Embryonic facial prominence (tissue), 1 donor: ENCODE results near the gene BAIAP2.

Experiments
- DNase-seq: peaks from one replicate; pipeline ENCODE4 v3.0.0-alpha.2; 2016; ENCODE audit errors: extremely low spot score

The BAIAP2 gene

GRCh38 chr17:81037798-81038733, 3.1 kb downstream of the BAIAP2 start:
- no peak for DNase-seq

GRCh38 chr17:81039096-81039495, 4.1 kb downstream of the BAIAP2 start:
- no peak for DNase-seq

GRCh38 chr17:81039854-81040758, 5.2 kb downstream of the BAIAP2 start:
- no peak for DNase-seq

- DNase-seq: no peak
These were observed 5.9 kb downstream of the BAIAP2 start for GRCh38 chr17:81040791-81041337.

- no peak for DNase-seq
These were observed 7.7 kb downstream of the BAIAP2 start for GRCh38 chr17:81042606-81043005.

- DNase-seq: no peak
These were observed 8.4 kb downstream of the BAIAP2 start for GRCh38 chr17:81043319-81043724.

GRCh38 chr17:81043725-81044427, 8.9 kb downstream of the BAIAP2 start:
- no peak for DNase-seq

GRCh38 chr17:81044428-81044763, 9.4 kb downstream of the BAIAP2 start:
- DNase-seq: no peak

- DNase-seq: no peak
These were observed 10.0 kb downstream of the BAIAP2 start for GRCh38 chr17:81044764-81045589.

- no peak for DNase-seq
These were observed 10.7 kb downstream of the BAIAP2 start for GRCh38 chr17:81045590-81046095.

GRCh38 chr17:81046132-81046769, 11.3 kb downstream of the BAIAP2 start:
- no peak for DNase-seq

- DNase-seq: no peak
These were observed 11.9 kb downstream of the BAIAP2 start for GRCh38 chr17:81046770-81047359.

GRCh38 chr17:81048827-81049371, 13.9 kb downstream of the BAIAP2 start:
- no peak for DNase-seq

- no peak for DNase-seq
These were observed 14.5 kb downstream of the BAIAP2 start for GRCh38 chr17:81049372-81049911.

GRCh38 chr17:81049973-81050551, 15.1 kb downstream of the BAIAP2 start:
- no peak for DNase-seq

- DNase-seq: no peak
These were observed 16.0 kb downstream of the BAIAP2 start for GRCh38 chr17:81050645-81051625.

- no peak for DNase-seq
These were observed 17.4 kb downstream of the BAIAP2 start for GRCh38 chr17:81052199-81052997.
